Sigmoid colon (tissue), 4 donors: ENCODE results near the gene NBPF1.

Experiments
- CTCF ChIP-seq, 4 experiments: fragments of 450-650 bp in 3 of 4; fragments of 200-600 bp in 1 of 4; IDR thresholded peaks; one replicate each; pipeline ENCODE4 v1.5.1; 2016 to 2019; ENCODE audit warnings: antibody characterized with exemption in 4 of 4, mild to moderate bottlenecking in 3 of 4, moderate library complexity in 2 of 4
- POLR2AphosphoS5 ChIP-seq, 4 donors: sonication (generic); formaldehyde crosslinking; IDR thresholded peaks; one replicate each; pipeline ENCODE4 v1.6.1; 2017; ENCODE audit warnings: antibody characterized with exemption in 4 of 4

- TF ChIP-seq POLR2AphosphoS5 (IDR thresholded peaks at IDR 0.05) (no peak), CTCF (IDR thresholded peaks at IDR 0.05) (no peak)
Measured at GRCh38 chr1:16608838-16609560, 4.4 kb downstream of the NBPF1 start.
